Activated T-helper 17 cell treated with anti-CD3 and anti-CD28 coated beads, Interleukin-2, amount 50 U/mL, for 72 hours (primary cell): Measurements from ENCODE around the gene HAX1. TPM values are rescaled to one million over a fixed set of nuclear protein-coding genes. Genes with fewer than 3 reads are reported as not detected.

Experiments used
- total RNA-seq, 2 donors: library from RNA; stranded (reverse); gene quantifications; one replicate each; pipeline ENCODE4 v1.2.3, GENCODE V29; 2022

Gene HAX1
- total RNA-seq, 2 donors from 2014 or later, result 127 to 132 TPM

Other genes starting within 250 kb of the HAX1 start
- gene NUP210L, start 117.6 kb upstream of the HAX1 start, total RNA-seq, result under 1 TPM; 0.04 to 0.24 TPM
- gene TPM3, start 80.5 kb upstream of the HAX1 start, total RNA-seq, result 100 to 1,000 TPM; 370 to 607 TPM
- not detected for gene CFAP141, start 66.3 kb upstream of the HAX1 start, total RNA-seq
- 100 to 1,000 TPM; 237 to 249 TPM for gene UBAP2L, start 51.7 kb upstream of the HAX1 start, total RNA-seq
- gene AQP10, start 48.5 kb downstream of the HAX1 start, total RNA-seq, result not detected
- 10 to 100 TPM; 64.3 to 69.0 TPM for gene ATP8B2, start 52.9 kb downstream of the HAX1 start, total RNA-seq
- gene IL6R, start 132.7 kb downstream of the HAX1 start, total RNA-seq, result 10 to 100 TPM; 38.2 to 41.2 TPM
- gene TDRD10, start 229.6 kb downstream of the HAX1 start, total RNA-seq, result not detected
- under 1 TPM in 1 of 2 donors, not detected in 1; 0.03 TPM for gene SHE, start 229.8 kb downstream of the HAX1 start, total RNA-seq